ENCODE data around the gene PPP3CA.

The PPP3CA gene

DNA sequence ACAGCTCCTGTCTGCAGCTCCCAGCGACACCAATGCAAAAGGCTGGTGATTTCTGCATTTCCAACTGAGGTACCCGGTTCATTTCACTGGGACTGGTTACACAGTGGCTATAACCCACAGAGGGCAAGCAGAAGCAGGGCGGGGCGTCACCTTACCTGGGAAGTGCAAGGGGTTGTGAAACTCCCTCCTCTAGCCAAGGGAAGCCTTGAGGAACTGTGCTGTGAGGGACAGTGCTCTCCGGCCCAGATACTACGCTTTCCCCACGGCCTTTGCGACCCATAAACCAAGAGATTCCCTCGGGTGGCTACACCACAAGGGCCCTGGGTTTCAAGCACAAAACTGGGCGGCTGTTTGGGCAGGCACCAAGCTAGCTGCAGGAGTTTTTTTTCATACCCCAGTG, 218.9 kb downstream of the PPP3CA start:
- no peak overlapping the region for H3K27ac ChIP-seq

DNA sequence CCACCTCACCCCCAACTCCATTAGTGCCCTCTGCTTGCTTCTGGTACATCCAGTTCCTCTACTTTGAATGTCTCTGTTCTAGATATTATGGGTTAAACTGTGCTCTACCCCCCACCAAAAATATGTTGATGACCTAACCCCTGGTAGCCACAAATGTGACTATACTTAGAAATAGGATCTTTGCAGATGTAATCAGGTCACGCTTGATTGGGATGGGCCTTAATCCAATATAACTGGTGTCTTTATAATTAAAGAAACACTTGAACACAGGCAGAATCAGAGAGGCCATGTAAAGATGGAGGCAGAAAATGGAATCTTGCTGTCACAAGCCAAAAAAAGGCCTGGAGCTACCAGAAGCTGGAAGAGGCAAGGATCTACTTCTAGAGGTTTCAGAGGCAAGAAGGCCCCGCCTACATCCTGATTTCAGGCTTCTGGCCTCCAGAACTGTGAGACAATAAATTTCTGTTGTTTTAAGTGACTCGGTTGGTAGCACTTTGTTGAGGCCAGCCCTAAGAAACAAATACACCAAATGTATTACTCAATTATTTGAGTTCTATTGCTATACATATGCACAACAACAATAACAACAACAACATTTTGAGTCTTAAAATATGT, 220.0 kb downstream of the PPP3CA start:
- no peak for DNase-seq (ENCODE audit: low read depth, low spot score)
- Histone ChIP-seq H3K27ac (no peak overlapping the region), H3K36me3 (ENCODE audit: insufficient read depth, low read length) (no peaks in the 10 kb centered on the region), H3K9ac (ENCODE audit: insufficient read length) (no peak overlapping the region), H3K4me3 (no peak overlapping the region), H3K9me3 (ENCODE audit: low read depth, low read length) (no peaks in the 10 kb centered on the region)
- no peak for TF ChIP-seq POLR2AphosphoS5 (IDR thresholded peaks at IDR 0.05; ENCODE audit: borderline replicate concordance, low read depth, low read length)
- no peak for TF ChIP-seq EZH2 (IDR thresholded peaks at IDR 0.05)
- no peak for TF ChIP-seq FOXP2 (optimal IDR thresholded peaks at IDR 0.05; ENCODE audit: control extremely low read depth, extremely low read length, insufficient read depth)

More for the DNA sequence above, 218.9 kb downstream of the PPP3CA start:
- no peak for DNase-seq (ENCODE audit: low read depth, low spot score)
- Histone ChIP-seq H3K36me3 (ENCODE audit: insufficient read depth, low read length) (no peaks in the 10 kb centered on the region), H3K4me3 (no peak overlapping the region), H3K9ac (ENCODE audit: insufficient read length) (no peak overlapping the region), H3K9me3 (ENCODE audit: low read depth, low read length) (no peaks in the 10 kb centered on the region)
- no peak for TF ChIP-seq FOXP2 (optimal IDR thresholded peaks at IDR 0.05; ENCODE audit: control extremely low read depth, extremely low read length, insufficient read depth)
- TF ChIP-seq POLR2AphosphoS5 (IDR thresholded peaks at IDR 0.05; ENCODE audit: borderline replicate concordance, low read depth, low read length), result no peak
- no peak for TF ChIP-seq EZH2 (IDR thresholded peaks at IDR 0.05)

DNA sequence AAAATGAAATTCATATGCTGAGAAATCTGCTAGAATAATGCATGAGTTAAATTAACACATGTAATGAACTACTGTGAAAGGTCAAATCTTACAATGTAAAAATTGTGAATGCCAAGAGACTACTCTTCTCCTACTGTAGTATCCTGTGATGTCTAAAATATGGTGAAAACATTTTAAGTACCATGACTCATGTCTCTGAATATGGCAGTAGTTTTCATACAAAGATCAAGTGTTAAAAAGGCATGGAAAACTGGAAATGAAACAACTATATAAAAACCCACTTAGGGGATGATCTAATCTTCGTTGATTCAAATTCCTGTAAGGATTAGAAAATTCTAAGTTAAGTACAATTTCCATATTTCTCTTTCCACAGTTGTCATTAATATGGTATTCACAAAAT, 221.3 kb downstream of the PPP3CA start:
- peak overlapping the region; percentile 63; the same call in 1 of the 2 replicates for H3K27ac ChIP-seq
- no peaks in the 10 kb centered on the region for H3K36me3 ChIP-seq (ENCODE audit: insufficient read depth, low read length)
- H3K4me3 ChIP-seq, result no peak overlapping the region
- H3K9ac ChIP-seq (ENCODE audit: insufficient read length), result no peak overlapping the region
- TF ChIP-seq EZH2 (IDR thresholded peaks at IDR 0.05) (no peak), FOXP2 (optimal IDR thresholded peaks at IDR 0.05; ENCODE audit: control extremely low read depth, extremely low read length, insufficient read depth) (no peak), POLR2AphosphoS5 (IDR thresholded peaks at IDR 0.05; ENCODE audit: borderline replicate concordance, low read depth, low read length) (no peak)
- no peak for DNase-seq (ENCODE audit: low read depth, low spot score)
- H3K9me3 ChIP-seq (ENCODE audit: low read depth, low read length), result no peaks in the 10 kb centered on the region

DNA sequence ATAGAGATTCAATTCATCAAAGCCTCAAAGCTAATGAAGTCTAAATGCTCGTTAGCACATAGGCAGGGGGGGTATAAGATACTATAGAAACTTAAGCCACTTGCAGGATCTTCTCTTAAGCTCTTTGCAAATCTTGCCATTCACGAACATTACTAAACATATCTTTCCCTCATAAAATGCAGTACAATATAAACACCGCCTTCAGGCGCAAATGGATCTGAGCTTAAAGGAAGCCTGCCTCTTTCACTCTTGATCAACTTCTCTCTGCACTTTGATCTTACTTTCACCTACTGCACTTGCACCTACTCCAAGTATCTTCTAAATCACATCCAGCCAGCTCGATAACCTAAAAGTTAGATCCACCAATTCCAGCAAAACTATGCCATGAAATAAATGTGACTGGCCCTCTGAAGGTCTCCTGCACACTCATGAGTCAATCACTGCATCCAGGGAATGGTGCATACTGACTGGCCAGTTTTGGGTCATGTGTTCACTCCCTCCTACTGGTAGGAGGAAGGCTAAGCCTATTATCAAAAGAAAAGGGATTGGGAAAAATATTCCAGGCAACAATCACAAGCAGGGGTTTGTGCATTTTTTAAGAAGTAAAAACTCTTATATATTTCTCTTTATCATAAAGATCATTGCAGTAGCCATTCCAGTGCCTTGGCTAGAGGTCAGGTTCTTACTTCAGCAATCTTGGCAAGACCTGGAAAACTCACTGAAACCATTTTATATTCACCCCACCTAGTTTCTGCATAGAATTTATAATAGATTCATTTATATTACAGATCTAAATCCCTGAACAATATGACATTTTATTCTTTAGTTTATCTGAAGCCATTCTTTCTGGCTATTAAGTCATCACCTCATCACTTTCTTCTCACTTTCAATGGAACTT, 222.0 kb downstream of the PPP3CA start:
- Histone ChIP-seq H3K9ac (ENCODE audit: insufficient read length) (no peak overlapping the region), H3K36me3 (ENCODE audit: insufficient read depth, low read length) (no peaks in the 10 kb centered on the region), H3K4me3 (no peak overlapping the region; the same call in 1 of the 2 replicates), H3K27ac (no peak overlapping the region), H3K9me3 (ENCODE audit: low read depth, low read length) (no peaks in the 10 kb centered on the region)
- DNase-seq (ENCODE audit: low read depth, low spot score), result no peak
- TF ChIP-seq POLR2AphosphoS5 (IDR thresholded peaks at IDR 0.05; ENCODE audit: borderline replicate concordance, low read depth, low read length) (no peak), FOXP2 (optimal IDR thresholded peaks at IDR 0.05; ENCODE audit: control extremely low read depth, extremely low read length, insufficient read depth) (no peak), EZH2 (IDR thresholded peaks at IDR 0.05) (no peak)

DNA sequence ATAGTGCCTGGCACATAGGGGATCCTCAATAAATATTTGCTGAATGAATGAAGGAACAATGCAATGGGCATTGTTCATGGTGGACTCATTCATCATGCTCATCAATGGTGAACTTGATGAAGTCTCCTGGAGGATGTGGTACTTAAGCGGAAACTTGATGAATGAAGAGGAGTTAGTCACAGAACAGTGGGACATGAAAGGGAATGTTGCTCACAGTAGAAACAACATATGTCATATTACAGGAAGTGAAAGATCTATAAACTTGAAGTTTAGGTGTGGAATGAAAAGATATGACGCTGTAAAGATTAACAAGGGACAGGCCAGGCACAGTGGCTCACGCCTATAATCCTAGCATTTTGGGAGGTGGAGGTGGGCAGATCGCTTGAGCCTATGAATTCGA, 224.1 kb downstream of the PPP3CA start:
- Histone ChIP-seq H3K9ac (ENCODE audit: insufficient read length) (no peak overlapping the region), H3K27ac (no peak overlapping the region), H3K4me3 (no peak overlapping the region), H3K9me3 (ENCODE audit: low read depth, low read length) (no peaks in the 10 kb centered on the region), H3K36me3 (ENCODE audit: insufficient read depth, low read length) (no peaks in the 10 kb centered on the region)
- DNase-seq (ENCODE audit: low read depth, low spot score), result no peak
- TF ChIP-seq EZH2 (IDR thresholded peaks at IDR 0.05), result no peak
- TF ChIP-seq POLR2AphosphoS5 (IDR thresholded peaks at IDR 0.05; ENCODE audit: borderline replicate concordance, low read depth, low read length), result no peak
- TF ChIP-seq FOXP2 (optimal IDR thresholded peaks at IDR 0.05; ENCODE audit: control extremely low read depth, extremely low read length, insufficient read depth), result no peak

DNA sequence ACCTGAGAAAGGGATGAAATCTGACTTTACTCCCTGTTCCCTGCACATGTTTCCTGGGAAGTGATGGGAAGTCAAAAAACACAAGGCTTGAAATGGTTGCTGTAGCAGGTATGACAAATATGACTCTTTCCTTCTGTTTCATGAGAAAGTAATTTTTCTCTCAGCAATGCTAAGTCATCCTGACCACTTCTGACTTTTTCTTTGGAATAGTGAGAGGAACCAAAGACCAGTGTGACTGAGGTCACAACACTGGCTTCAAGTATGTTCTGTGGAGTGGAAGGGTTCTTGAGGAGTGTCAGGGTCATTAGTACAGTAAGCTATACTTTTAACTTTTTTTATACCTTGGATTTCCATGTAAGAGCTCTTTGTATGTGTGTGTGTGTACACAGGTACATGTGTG, 225.3 kb downstream of the PPP3CA start:
- H3K9ac ChIP-seq (ENCODE audit: insufficient read length), result no peak overlapping the region
- H3K4me3 ChIP-seq, result no peak overlapping the region
- TF ChIP-seq EZH2 (IDR thresholded peaks at IDR 0.05) (no peak), FOXP2 (optimal IDR thresholded peaks at IDR 0.05; ENCODE audit: control extremely low read depth, extremely low read length, insufficient read depth) (no peak), POLR2AphosphoS5 (IDR thresholded peaks at IDR 0.05; ENCODE audit: borderline replicate concordance, low read depth, low read length) (no peak)
- H3K27ac ChIP-seq, result no peak overlapping the region
- H3K9me3 ChIP-seq (ENCODE audit: low read depth, low read length), result no peaks in the 10 kb centered on the region
- H3K36me3 ChIP-seq (ENCODE audit: insufficient read depth, low read length), result no peaks in the 10 kb centered on the region
- DNase-seq (ENCODE audit: low read depth, low spot score), result no peak

DNA sequence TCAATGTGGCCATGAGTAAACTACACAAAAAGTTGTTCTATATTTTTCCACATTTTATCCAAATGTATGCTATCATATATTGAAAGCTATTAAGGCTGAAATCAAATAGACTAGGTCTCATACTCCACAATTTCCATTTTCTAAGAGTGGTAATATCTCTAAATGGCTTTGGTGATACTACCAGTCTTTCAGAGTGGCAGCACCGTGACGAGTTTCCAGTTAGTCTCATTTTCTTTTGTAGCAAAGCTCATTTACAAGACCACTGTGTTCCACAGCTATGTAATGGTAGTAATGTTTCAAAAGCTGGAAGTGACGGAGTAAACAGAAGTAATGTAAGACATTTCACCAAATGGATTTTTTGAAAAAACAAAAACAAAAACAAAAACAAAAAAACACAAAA, 228.2 kb downstream of the PPP3CA start:
- TF ChIP-seq EZH2 (IDR thresholded peaks at IDR 0.05) (no peak), FOXP2 (optimal IDR thresholded peaks at IDR 0.05; ENCODE audit: control extremely low read depth, extremely low read length, insufficient read depth) (no peak), POLR2AphosphoS5 (IDR thresholded peaks at IDR 0.05; ENCODE audit: borderline replicate concordance, low read depth, low read length) (no peak)
- no peaks in the 10 kb centered on the region for H3K36me3 ChIP-seq (ENCODE audit: insufficient read depth, low read length)
- no peaks in the 10 kb centered on the region for H3K9me3 ChIP-seq (ENCODE audit: low read depth, low read length)
- H3K9ac ChIP-seq (ENCODE audit: insufficient read length), result no peak overlapping the region
- H3K27ac ChIP-seq, result no peak overlapping the region
- no peak overlapping the region for H3K4me3 ChIP-seq
- DNase-seq (ENCODE audit: low read depth, low spot score), result no peak

DNA sequence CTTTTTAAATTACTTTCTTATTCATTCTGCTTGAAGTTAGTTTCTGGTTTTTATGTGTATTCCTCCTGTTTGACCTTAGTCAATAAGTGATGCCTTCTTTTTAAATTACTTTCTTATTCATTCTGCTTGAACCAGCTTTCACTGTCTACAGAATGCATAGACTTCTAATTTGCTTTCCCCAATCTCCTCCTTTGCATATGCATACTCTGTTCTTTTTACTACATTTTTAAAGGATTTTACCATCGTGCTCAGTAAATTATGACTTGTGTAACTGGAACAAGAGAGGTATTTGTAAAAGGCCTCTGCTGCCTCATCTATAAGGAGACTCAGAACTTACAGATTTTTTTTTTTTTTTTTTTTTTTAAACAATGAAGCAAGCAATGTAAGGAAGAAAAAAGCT, 228.7 kb downstream of the PPP3CA start:
- Histone ChIP-seq H3K36me3 (ENCODE audit: insufficient read depth, low read length) (no peaks in the 10 kb centered on the region), H3K27ac (no peak overlapping the region), H3K9me3 (ENCODE audit: low read depth, low read length) (no peaks in the 10 kb centered on the region), H3K4me3 (no peak overlapping the region), H3K9ac (ENCODE audit: insufficient read length) (no peak overlapping the region)
- TF ChIP-seq POLR2AphosphoS5 (IDR thresholded peaks at IDR 0.05; ENCODE audit: borderline replicate concordance, low read depth, low read length) (no peak), FOXP2 (optimal IDR thresholded peaks at IDR 0.05; ENCODE audit: control extremely low read depth, extremely low read length, insufficient read depth) (no peak), EZH2 (IDR thresholded peaks at IDR 0.05) (no peak)
- DNase-seq (ENCODE audit: low read depth, low spot score), result no peak

Measured in SK-N-MC (cell line).